ENCODE data around the gene ZFYVE21. TPM values are rescaled to one million over a fixed set of nuclear protein-coding genes. Genes with fewer than 3 reads are reported as not detected.

ZFYVE21 gene
- total RNA-seq, 1 experiment from 2014 or later: 47.2 TPM

DNA sequence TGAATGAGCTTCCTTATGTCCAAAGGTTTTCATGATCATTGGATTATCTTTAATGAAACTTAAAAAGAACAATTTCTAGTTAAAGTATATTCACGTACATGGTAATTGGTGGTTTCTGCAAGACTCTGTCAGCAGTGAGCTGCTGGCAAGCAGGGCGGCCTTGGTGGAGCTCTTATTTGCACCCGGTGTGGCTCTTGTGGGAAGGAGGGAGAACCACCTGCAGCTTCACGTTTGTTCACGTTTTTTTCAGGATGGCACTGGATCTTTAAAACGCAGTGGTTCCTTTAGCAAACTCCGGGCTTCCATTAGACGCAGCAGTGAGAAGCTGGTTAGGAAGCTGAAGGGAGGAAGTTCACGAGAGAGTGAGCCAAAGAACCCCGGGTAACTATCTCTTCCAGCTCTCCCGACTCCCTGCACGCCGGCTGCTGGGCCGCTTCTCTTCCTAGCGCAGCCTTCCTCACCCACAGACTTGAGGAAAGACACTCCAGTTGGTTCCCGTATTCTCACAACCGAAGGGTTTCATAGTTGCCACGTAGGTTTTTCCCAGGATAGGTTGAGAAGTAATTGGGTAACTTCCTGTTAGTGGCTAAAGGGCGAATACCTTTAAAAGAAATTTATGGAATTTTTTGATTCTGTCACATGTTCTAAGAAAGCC, 28.7 kb upstream of the ZFYVE21 start:
- POLR2A ChIA-PET (ENCODE audit: unreplicated experiment): interaction anchor here (0.6 kb wide), 1 partner anchor 9 kb away, joined by 5 read pairs; no protein-coding TSS in a partner anchor
- Histone ChIP-seq H3K4me3 (ENCODE audit: low read length) (no peak overlapping the region), H2AFZ (ENCODE audit: low read length) (no peak overlapping the region), H3K9ac (ENCODE audit: low read length) (no peak overlapping the region), H3K4me2 (ENCODE audit: low read length) (no peak overlapping the region), H3K4me1 (ENCODE audit: insufficient read depth, low read length) (0 out of 2 replicates have a peak, but pooled peaks cover 2% of the 10 kb centered on the region), H3K9me2 (replicated peaks; ENCODE audit: low read length) (no peaks in the 10 kb centered on the region), H4K20me1 (ENCODE audit: low read length) (0 out of 2 replicates have a peak, but pooled peaks cover 4% of the 10 kb centered on the region), H3K27me3 (ENCODE audit: low read length) (no peaks in the 10 kb centered on the region), H3K9me3 (ENCODE audit: low read length) (no peaks in the 10 kb centered on the region), H3K79me2 (ENCODE audit: low read length) (no peaks in the 10 kb centered on the region; the same call in 1 of the 2 replicates), H3K36me3 (ENCODE audit: low read depth, low read length) (peaks cover 45% of the 10 kb centered on the region), H3K27ac (ENCODE audit: low read length) (no peak overlapping the region), H3F3A (ENCODE audit: low read length, unreplicated experiment) (peaks cover 4% of the 10 kb centered on the region)
- CTCF ChIA-PET: interaction anchor here (0.6 kb wide), 1 partner anchor 700 kb away, joined by 3 read pairs; no protein-coding TSS in a partner anchor
- intact Hi-C loops (cut with micrococcal nuclease): no loop called here
- TF ChIP-seq EZH2 (IDR thresholded peaks at IDR 0.05; ENCODE audit: low read length, unreplicated experiment) (no peak), EZH2phosphoT487 (IDR thresholded peaks at IDR 0.05; ENCODE audit: borderline replicate concordance, low read length) (no peak)
- TF ChIP-seq, protein P1, sequence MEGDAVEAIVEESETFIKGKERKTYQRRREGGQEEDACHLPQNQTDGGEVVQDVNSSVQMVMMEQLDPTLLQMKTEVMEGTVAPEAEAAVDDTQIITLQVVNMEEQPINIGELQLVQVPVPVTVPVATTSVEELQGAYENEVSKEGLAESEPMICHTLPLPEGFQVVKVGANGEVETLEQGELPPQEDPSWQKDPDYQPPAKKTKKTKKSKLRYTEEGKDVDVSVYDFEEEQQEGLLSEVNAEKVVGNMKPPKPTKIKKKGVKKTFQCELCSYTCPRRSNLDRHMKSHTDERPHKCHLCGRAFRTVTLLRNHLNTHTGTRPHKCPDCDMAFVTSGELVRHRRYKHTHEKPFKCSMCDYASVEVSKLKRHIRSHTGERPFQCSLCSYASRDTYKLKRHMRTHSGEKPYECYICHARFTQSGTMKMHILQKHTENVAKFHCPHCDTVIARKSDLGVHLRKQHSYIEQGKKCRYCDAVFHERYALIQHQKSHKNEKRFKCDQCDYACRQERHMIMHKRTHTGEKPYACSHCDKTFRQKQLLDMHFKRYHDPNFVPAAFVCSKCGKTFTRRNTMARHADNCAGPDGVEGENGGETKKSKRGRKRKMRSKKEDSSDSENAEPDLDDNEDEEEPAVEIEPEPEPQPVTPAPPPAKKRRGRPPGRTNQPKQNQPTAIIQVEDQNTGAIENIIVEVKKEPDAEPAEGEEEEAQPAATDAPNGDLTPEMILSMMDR (conservative IDR thresholded peaks at IDR 0.05; ENCODE audit: low read depth, low read length): no peak
- ATAC-seq (no peak), DNase-seq (no peak)
- no TSS peak for BruUV-seq (replicated peaks)

DNA sequence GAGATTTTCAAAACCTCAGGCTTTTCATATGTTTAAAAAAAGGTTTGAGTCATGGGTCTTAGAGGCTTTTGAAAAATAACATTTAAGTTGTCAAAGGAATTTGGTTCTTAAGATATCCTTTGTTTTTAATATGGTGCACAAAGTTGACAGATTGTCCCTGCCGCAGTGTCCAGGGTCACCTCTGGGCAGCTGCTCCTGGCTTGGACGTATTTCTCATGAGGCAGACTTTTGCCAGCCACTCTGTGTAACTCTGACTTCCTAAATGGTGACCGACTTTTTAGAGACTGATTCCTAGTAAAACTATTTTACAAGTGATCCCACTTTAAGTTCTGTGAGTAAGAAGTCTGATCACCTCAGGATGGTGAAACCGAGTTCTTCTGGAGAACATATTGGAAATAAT, 27.9 kb upstream of the ZFYVE21 start:
- no TSS peak for BruUV-seq (replicated peaks)
- Histone ChIP-seq H3K4me2 (ENCODE audit: low read length) (no peak overlapping the region), H3K79me2 (ENCODE audit: low read length) (no peaks in the 10 kb centered on the region; the same call in 1 of the 2 replicates), H2AFZ (ENCODE audit: low read length) (no peak overlapping the region), H4K20me1 (ENCODE audit: low read length) (0 out of 2 replicates have a peak, but pooled peaks cover 4% of the 10 kb centered on the region), H3K4me1 (ENCODE audit: insufficient read depth, low read length) (peaks cover 9% of the 10 kb centered on the region), H3K9ac (ENCODE audit: low read length) (no peak overlapping the region), H3K36me3 (ENCODE audit: low read depth, low read length) (peaks cover 47% of the 10 kb centered on the region), H3K27ac (ENCODE audit: low read length) (no peak overlapping the region), H3K27me3 (ENCODE audit: low read length) (no peaks in the 10 kb centered on the region), H3K9me2 (replicated peaks; ENCODE audit: low read length) (no peaks in the 10 kb centered on the region), H3K9me3 (ENCODE audit: low read length) (no peaks in the 10 kb centered on the region), H3F3A (ENCODE audit: low read length, unreplicated experiment) (peaks cover 4% of the 10 kb centered on the region), H3K4me3 (ENCODE audit: low read length) (no peak overlapping the region)
- ChIA-PET CTCF (no interaction called here), POLR2A (ENCODE audit: unreplicated experiment) (interaction anchor here (0.6 kb wide), 1 partner anchor 9 kb away, joined by 5 read pairs; no protein-coding TSS in a partner anchor)
- TF ChIP-seq EZH2phosphoT487 (IDR thresholded peaks at IDR 0.05; ENCODE audit: borderline replicate concordance, low read length) (no peak), EZH2 (IDR thresholded peaks at IDR 0.05; ENCODE audit: low read length, unreplicated experiment) (no peak)
- TF ChIP-seq, protein P1 (conservative IDR thresholded peaks at IDR 0.05; ENCODE audit: low read depth, low read length): no peak
- no peak for DNase-seq
- intact Hi-C loops (cut with micrococcal nuclease): no loop called here
- ATAC-seq: no peak

DNA sequence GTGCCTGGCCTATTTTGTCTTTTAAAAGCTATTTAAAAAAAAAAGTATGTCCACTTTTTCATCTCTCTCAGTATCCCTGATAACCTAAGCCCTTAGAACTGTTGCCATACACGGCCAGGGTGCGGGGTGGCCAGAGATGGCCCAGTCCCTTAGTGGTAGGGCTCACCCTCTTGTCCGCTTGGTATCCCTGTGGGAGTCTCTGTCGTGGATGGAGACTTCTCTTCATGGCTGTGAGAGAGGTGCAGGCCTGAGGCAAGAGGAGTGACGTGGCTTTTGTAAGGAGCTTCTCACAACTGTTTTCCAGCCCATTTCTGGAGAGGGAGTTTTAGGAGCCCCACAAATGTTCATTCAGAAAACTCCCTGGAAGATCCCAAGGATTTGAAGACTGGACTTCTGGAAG, 27.2 kb upstream of the ZFYVE21 start:
- no TSS peak for BruUV-seq (replicated peaks)
- CTCF ChIA-PET: no interaction called here
- Histone ChIP-seq H3K4me1 (ENCODE audit: insufficient read depth, low read length) (peaks cover 16% of the 10 kb centered on the region), H3K9ac (ENCODE audit: low read length) (no peak overlapping the region), H2AFZ (ENCODE audit: low read length) (no peak overlapping the region), H3K27ac (ENCODE audit: low read length) (no peak overlapping the region), H3K79me2 (ENCODE audit: low read length) (no peaks in the 10 kb centered on the region; the same call in 1 of the 2 replicates), H3K9me2 (replicated peaks; ENCODE audit: low read length) (no peaks in the 10 kb centered on the region), H3K27me3 (ENCODE audit: low read length) (no peaks in the 10 kb centered on the region), H3K4me2 (ENCODE audit: low read length) (no peak overlapping the region), H3K36me3 (ENCODE audit: low read depth, low read length) (peaks cover 40% of the 10 kb centered on the region), H3K9me3 (ENCODE audit: low read length) (no peaks in the 10 kb centered on the region), H3F3A (ENCODE audit: low read length, unreplicated experiment) (peaks cover 4% of the 10 kb centered on the region), H4K20me1 (ENCODE audit: low read length) (0 out of 2 replicates have a peak, but pooled peaks cover 4% of the 10 kb centered on the region), H3K4me3 (ENCODE audit: low read length) (no peak overlapping the region)
- TF ChIP-seq, protein P1 (conservative IDR thresholded peaks at IDR 0.05; ENCODE audit: low read depth, low read length): no peak
- TF ChIP-seq EZH2 (IDR thresholded peaks at IDR 0.05; ENCODE audit: low read length, unreplicated experiment): no peak
- no peak for TF ChIP-seq EZH2phosphoT487 (IDR thresholded peaks at IDR 0.05; ENCODE audit: borderline replicate concordance, low read length)
- POLR2A ChIA-PET (ENCODE audit: unreplicated experiment): no interaction called here
- intact Hi-C loops (cut with micrococcal nuclease): no loop called here
- DNase-seq (no peak), ATAC-seq (no peak)

Measured in PC-3 (cell line).